HG03342 (cell line): Measurements from ENCODE around the gene ACAN.

ENCODE experiments used
- ATAC-seq: cut with Tn5 transposase; IDR thresholded peaks from one replicate; pipeline ENCODE4 v1.9.1; 2021; ENCODE audit warnings: mild to moderate bottlenecking, moderate library complexity; ENCODE audit not compliant: unreplicated experiment

ACAN gene

GRCh38 chr15:88803241-88803919 lies at the start of gene ACAN:
Gene ACAN (plus strand): TSS chr15:88803436. CDS start chr15:88836207, 32,771 bp downstream.
- no peak for ATAC-seq

GRCh38 chr15:88756521-88756920 lies 46.7 kb upstream of the ACAN start:
- no peak for ATAC-seq

- no peak for ATAC-seq
Measured at GRCh38 chr15:88756921-88757320, 46.3 kb upstream of the ACAN start.

- ATAC-seq = no peak
Measured at GRCh38 chr15:88759872-88760271, 43.4 kb upstream of the ACAN start.

- ATAC-seq = no peak
Measured at GRCh38 chr15:88764448-88764847, 38.8 kb upstream of the ACAN start.

GRCh38 chr15:88765212-88765611 lies 38.0 kb upstream of the ACAN start:
- ATAC-seq = no peak

GRCh38 chr15:88769161-88769971 lies 33.9 kb upstream of the ACAN start:
- ATAC-seq = no peak

GRCh38 chr15:88775776-88776175 lies 27.5 kb upstream of the ACAN start:
- no peak for ATAC-seq

GRCh38 chr15:88776646-88777045 lies 26.6 kb upstream of the ACAN start:
- no peak for ATAC-seq

- no peak for ATAC-seq
Measured at GRCh38 chr15:88779944-88780343, 23.3 kb upstream of the ACAN start.

GRCh38 chr15:88782465-88782864 lies 20.8 kb upstream of the ACAN start:
- no peak for ATAC-seq

GRCh38 chr15:88785217-88785616 lies 18.0 kb upstream of the ACAN start:
- ATAC-seq = no peak

- ATAC-seq = no peak
Measured at GRCh38 chr15:88788036-88788435, 15.2 kb upstream of the ACAN start.

GRCh38 chr15:88788816-88789215 lies 14.4 kb upstream of the ACAN start:
- no peak for ATAC-seq

GRCh38 chr15:88790486-88790885 lies 12.8 kb upstream of the ACAN start:
- ATAC-seq = no peak

- no peak for ATAC-seq
Measured at GRCh38 chr15:88791637-88792036, 11.6 kb upstream of the ACAN start.

- no peak for ATAC-seq
Measured at GRCh38 chr15:88792342-88793282, 10.6 kb upstream of the ACAN start.

GRCh38 chr15:88794001-88794400 lies 9.2 kb upstream of the ACAN start:
- ATAC-seq = no peak

GRCh38 chr15:88797663-88798339 lies 5.4 kb upstream of the ACAN start:
- no peak for ATAC-seq

- no peak for ATAC-seq
Measured at GRCh38 chr15:88799341-88799740, 3.9 kb upstream of the ACAN start.

- ATAC-seq = no peak
Measured at GRCh38 chr15:88800026-88800425, 3.2 kb upstream of the ACAN start.
